ENCODE data around the gene RAP1B.

Gene RAP1B

DNA sequence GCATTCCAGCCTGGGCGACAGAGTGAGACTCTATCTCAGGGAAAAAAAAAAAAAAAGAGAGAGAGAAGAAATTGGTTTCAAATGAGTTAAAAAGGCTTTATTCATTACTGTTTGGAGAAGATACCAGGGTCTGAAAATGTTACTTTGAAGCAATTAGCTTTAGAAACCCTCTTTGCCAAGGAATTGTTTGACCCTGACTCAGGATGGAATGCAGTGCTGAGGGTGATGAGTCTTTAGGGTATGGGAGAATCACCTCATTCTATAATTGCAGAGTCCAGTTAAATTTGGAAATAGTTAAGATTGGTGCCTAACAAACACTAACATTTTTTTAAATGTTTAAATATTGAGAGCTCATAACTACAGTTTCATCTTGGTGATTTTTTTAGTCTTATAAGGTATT is 13.3 kb downstream of the RAP1B start:
- no peak overlapping the region for H3K4me3 ChIP-seq (ENCODE audit: low read depth, low read length)
- no peak for DNase-seq (ENCODE audit: low read depth, low spot score)
- POLR2A ChIA-PET: interaction anchor here (0.6 to 1.0 kb wide), 4 partner anchors 14 to 635 kb away, joined by 3 read pairs; partner anchors contain the start of genes IFNG-AS1 and RAP1B
- CTCF ChIA-PET: interaction anchor here (0.6 to 1.9 kb wide), 3 partner anchors 9 to 265 kb away, joined by 3 to 6 read pairs (median 4); no protein-coding TSS in a partner anchor
- TF ChIP-seq, protein P1, sequence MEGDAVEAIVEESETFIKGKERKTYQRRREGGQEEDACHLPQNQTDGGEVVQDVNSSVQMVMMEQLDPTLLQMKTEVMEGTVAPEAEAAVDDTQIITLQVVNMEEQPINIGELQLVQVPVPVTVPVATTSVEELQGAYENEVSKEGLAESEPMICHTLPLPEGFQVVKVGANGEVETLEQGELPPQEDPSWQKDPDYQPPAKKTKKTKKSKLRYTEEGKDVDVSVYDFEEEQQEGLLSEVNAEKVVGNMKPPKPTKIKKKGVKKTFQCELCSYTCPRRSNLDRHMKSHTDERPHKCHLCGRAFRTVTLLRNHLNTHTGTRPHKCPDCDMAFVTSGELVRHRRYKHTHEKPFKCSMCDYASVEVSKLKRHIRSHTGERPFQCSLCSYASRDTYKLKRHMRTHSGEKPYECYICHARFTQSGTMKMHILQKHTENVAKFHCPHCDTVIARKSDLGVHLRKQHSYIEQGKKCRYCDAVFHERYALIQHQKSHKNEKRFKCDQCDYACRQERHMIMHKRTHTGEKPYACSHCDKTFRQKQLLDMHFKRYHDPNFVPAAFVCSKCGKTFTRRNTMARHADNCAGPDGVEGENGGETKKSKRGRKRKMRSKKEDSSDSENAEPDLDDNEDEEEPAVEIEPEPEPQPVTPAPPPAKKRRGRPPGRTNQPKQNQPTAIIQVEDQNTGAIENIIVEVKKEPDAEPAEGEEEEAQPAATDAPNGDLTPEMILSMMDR (IDR thresholded peaks at IDR 0.05; ENCODE audit: insufficient read depth, low read length, missing control alignments): no peak

DNA sequence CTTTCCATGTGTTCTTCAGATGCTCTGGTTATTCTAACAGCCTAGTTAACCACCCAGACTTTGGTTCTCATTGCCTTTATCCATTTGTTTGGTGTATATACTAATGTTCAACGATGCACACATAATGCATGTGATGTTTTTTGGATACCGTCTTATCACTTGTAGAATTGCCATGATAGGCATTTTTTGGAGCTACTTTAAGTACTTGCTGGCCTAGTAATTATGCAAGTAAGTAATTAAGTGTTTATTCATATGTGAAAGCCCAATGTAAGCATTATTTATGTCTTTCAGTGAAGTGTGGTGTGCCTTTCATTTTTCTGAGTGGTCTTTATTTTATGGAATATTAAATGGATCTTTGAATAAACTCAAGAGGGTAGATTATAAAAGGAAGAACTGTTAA is 14.2 kb downstream of the RAP1B start:
- ChIA-PET POLR2A (no interaction called here), CTCF (interaction anchor here (1.5 to 1.9 kb wide), 2 partner anchors 8 to 266 kb away, joined by 4 to 6 read pairs; no protein-coding TSS in a partner anchor)
- DNase-seq (ENCODE audit: low read depth, low spot score): no peak
- H3K4me3 ChIP-seq (ENCODE audit: low read depth, low read length): no peak overlapping the region
- TF ChIP-seq, protein P1 (IDR thresholded peaks at IDR 0.05; ENCODE audit: insufficient read depth, low read length, missing control alignments): no peak

DNA sequence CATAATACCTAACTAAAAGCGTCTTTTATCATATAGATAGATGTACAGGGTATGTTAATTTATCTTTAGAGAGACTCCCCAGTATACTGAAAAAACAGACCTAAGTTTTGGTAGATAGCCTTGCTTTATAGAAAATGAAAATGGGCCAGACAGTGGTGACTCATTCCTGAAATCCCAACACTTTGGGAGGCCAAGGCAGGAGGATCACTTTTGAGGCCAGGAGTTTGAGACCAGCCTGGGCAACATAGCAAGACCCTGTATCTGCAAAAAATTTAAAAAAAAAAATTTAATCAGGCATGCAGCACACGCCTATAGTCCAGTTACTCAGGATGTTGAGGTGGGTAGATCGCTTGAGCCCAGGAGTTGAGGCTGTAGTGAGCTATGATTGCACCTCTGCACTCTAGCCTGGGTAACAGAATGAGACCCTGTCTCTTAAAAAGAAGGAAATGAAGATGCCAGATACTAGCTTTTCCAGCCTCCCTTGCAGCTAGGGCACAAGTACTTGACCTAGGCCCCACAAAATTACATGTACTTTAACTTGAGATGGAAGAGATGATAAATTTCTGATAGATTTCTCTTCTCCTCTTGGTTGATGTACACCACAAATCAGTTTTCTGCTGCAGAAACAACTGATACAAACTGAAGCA is 17.1 kb downstream of the RAP1B start:
- ChIA-PET CTCF (no interaction called here), POLR2A (interaction anchor here (0.6 kb wide), 1 partner anchor 262 kb away, joined by 3 read pairs; no protein-coding TSS in a partner anchor)
- TF ChIP-seq, protein P1 (IDR thresholded peaks at IDR 0.05; ENCODE audit: insufficient read depth, low read length, missing control alignments): no peak
- no peak for DNase-seq (ENCODE audit: low read depth, low spot score)
- H3K4me3 ChIP-seq (ENCODE audit: low read depth, low read length): no peak overlapping the region

DNA sequence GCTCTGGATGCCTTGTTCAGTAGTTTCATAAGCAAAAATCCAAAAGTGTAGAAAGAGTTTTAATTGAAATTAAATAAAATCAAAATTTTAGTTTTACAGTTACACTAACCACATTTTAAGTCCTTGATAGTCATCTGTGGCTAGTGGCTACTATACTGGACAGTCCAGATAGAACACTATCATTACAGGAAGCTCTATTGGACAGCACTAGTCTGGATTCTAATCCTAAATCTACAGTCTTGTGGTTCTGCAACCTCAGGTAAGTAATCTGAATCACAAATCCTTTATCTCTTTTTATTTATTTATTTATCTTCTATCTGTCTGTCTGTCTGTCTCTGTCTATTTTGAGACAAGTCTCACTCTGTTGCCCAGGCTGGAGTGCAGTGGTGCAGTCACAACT is 18.0 kb downstream of the RAP1B start:
- CTCF ChIA-PET: interaction anchor here (1.5 kb wide), 1 partner anchor 269 kb away, joined by 4 read pairs; no protein-coding TSS in a partner anchor

DNA sequence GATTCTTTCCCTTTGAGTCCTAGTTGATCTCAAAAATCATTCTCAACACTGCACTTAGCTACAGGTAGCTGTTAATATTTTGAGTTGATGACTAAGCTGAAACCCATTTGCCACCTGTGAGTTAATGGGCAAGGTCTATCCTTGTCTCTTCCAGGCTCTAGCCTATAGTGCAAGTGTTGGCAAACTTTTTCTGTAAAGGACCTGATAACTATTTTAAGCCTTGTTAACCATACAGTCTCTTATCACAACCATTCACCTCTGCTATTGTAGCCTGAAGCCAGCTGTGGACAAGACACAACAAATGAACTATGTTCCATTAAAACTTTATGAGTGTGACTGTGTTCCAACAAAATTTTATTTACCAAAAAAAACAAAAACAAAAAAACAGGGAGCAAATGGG is 19.4 kb downstream of the RAP1B start:
- ChIA-PET POLR2A (no interaction called here), CTCF (interaction anchor here (1.5 kb wide), 1 partner anchor 270 kb away, joined by 4 read pairs; no protein-coding TSS in a partner anchor)

More for the DNA sequence above, 18.0 kb downstream of the RAP1B start:
- POLR2A ChIA-PET: no interaction called here
- H3K4me3 ChIP-seq (ENCODE audit: low read depth, low read length): no peak overlapping the region
- TF ChIP-seq, protein P1 (IDR thresholded peaks at IDR 0.05; ENCODE audit: insufficient read depth, low read length, missing control alignments): no peak
- no peak for DNase-seq (ENCODE audit: low read depth, low spot score)

DNA sequence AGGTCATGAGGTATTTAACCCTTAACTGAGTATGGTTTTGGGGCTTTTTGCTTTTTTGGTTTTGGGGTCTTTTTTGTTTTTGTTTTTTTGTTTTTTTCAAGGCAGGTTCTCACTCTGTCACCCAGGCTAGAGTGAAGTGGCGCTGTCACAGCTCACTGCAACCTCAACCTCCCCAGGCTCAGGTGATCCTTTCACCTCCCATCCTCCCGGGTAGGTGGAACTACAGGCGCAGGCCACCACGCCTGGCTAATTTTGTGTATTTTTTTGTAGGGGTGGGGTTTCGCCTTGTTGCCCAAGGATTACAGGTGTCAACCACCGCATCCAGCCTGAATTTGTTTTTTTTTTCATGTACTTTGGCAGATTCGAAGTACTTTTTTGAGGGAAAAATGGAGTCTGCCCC is 19.9 kb downstream of the RAP1B start:
- CTCF ChIA-PET: no interaction called here
- DNase-seq (ENCODE audit: low read depth, low spot score): no peak
- H3K4me3 ChIP-seq (ENCODE audit: low read depth, low read length): no peak overlapping the region
- TF ChIP-seq, protein P1 (IDR thresholded peaks at IDR 0.05; ENCODE audit: insufficient read depth, low read length, missing control alignments): no peak
- POLR2A ChIA-PET: no interaction called here

More for the DNA sequence above, 19.4 kb downstream of the RAP1B start:
- H3K4me3 ChIP-seq (ENCODE audit: low read depth, low read length): no peak overlapping the region
- TF ChIP-seq, protein P1 (IDR thresholded peaks at IDR 0.05; ENCODE audit: insufficient read depth, low read length, missing control alignments): no peak
- DNase-seq (ENCODE audit: low read depth, low spot score): no peak
